ENCODE measurements around the gene PADI2.
"Not testable (repeated sequence)": the region's sequence is repeated elsewhere in the genome, so short reads cannot be mapped to it uniquely, and the experiment has no call there.

DNA sequence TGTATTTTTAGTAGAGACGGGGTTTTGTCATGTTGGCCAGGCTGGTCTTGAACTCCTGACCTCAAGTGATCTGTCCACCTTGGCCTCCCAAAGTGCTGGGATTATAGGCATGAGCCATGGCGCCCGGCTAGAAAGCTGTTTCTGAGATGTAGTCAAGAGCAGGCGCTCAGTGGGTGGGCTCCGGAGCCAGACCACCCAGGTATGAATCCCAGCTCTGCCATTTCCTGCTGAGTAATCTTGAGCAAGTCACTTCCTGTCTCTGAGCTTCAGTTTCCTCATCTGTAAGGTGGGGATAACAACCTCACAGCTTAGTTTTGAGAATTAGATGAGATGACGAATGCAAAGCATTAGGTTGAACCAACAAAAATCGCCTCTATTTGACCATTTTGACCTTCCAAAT is 56.5 kb downstream of the PADI2 start:
- TF ChIP-seq, protein P1, sequence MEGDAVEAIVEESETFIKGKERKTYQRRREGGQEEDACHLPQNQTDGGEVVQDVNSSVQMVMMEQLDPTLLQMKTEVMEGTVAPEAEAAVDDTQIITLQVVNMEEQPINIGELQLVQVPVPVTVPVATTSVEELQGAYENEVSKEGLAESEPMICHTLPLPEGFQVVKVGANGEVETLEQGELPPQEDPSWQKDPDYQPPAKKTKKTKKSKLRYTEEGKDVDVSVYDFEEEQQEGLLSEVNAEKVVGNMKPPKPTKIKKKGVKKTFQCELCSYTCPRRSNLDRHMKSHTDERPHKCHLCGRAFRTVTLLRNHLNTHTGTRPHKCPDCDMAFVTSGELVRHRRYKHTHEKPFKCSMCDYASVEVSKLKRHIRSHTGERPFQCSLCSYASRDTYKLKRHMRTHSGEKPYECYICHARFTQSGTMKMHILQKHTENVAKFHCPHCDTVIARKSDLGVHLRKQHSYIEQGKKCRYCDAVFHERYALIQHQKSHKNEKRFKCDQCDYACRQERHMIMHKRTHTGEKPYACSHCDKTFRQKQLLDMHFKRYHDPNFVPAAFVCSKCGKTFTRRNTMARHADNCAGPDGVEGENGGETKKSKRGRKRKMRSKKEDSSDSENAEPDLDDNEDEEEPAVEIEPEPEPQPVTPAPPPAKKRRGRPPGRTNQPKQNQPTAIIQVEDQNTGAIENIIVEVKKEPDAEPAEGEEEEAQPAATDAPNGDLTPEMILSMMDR (IDR thresholded peaks at IDR 0.05; ENCODE audit: low read length), result not testable (repeated sequence)
- not testable (repeated sequence) for TF ChIP-seq EZH2 (IDR thresholded peaks at IDR 0.05; ENCODE audit: borderline replicate concordance, low read length)
